Measurements from ENCODE around the gene MAP7D2. TPM values are rescaled to one million over a fixed set of nuclear protein-coding genes. Genes with fewer than 3 reads are reported as not detected.

The MAP7D2 gene
- total and polyA plus RNA-seq, 9 of the 15 experiments (the other 6 are each of a cell fraction or from before 2014, with no cell fraction given) = 0.01 to 0.04 (median 0.03) TPM; not detected in 4

DNA sequence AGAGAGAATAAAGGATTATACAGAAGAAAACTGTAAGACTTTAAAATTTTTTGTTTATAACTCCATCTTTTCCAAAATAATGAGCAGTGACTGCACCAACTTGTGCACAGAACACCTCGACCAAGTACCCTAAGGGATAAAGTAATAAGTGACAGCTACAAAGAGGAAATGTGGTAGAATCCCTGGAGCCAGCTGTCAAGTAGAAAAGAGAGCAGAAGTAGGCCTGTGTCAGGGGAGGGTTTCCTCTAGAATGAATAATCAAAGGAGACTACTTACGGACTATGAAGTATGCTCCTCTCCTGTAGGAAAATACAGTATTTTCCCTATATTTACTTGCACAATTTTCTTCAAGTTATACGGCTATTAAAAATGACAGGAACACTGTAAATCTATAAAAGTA lies 23.7 kb upstream of the MAP7D2 start (continued):
- TF ChIP-seq AFF1 (IDR thresholded peaks at IDR 0.05; ENCODE audit: low read depth in 1 of 2, partially characterized antibody in 2 of 2) = no peak
- no peak for TF ChIP-seq ZNF354B (CRISPR knock-in tag; IDR thresholded peaks at IDR 0.05)
- no peak for TF ChIP-seq CAMTA2 (CRISPR knock-in tag; conservative IDR thresholded peaks at IDR 0.05)
- TF ChIP-seq, protein P1, sequence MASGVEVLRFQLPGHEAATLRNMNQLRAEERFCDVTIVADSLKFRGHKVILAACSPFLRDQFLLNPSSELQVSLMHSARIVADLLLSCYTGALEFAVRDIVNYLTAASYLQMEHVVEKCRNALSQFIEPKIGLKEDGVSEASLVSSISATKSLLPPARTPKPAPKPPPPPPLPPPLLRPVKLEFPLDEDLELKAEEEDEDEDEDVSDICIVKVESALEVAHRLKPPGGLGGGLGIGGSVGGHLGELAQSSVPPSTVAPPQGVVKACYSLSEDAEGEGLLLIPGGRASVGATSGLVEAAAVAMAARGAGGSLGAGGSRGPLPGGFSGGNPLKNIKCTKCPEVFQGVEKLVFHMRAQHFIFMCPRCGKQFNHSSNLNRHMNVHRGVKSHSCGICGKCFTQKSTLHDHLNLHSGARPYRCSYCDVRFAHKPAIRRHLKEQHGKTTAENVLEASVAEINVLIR (CRISPR knock-in tag; IDR thresholded peaks at IDR 0.05) = no peak

GRCh38 chrX:20139966-20140365 lies 23.3 kb upstream of the MAP7D2 start:
- POLR2A ChIA-PET = interaction anchor here (0.6 to 1.7 kb wide), 2 partner anchors 11 to 223 kb away, joined by 3 to 6 read pairs; no protein-coding TSS in a partner anchor
- H3K79me2 ChIP-seq (ENCODE audit: control insufficient read depth, insufficient read depth, low read length) = peaks cover 67% of the 10 kb centered on the region

More at GRCh38 chrX:20139966-20140365, 23.3 kb upstream of the MAP7D2 start:
- H3K9ac ChIP-seq (ENCODE audit: insufficient read depth in 1 of 2, low read depth in 2 of 2, low read length in 2 of 2) = peak overlapping the region in 1 of 2 experiments; percentile 91; a peak in 2 of 4 replicates
- H3K9me3 ChIP-seq (replicated peaks; ENCODE audit: control insufficient read depth, insufficient read depth, low read depth, low read length) = no peaks in the 10 kb centered on the region
- H3K4me1 ChIP-seq (replicated peaks in 1 of 2; ENCODE audit: control insufficient read depth in 2 of 2, insufficient read depth in 2 of 2, low read length in 2 of 2) = peaks cover 4 to 19% of the 10 kb centered on the region in 2 experiments; a peak in 4 of 5 replicates
- WGBS (ENCODE audit: insufficient coverage, low coverage, missing lambda C conversion rate) = 20% methylated on average over 2 of the region's 2 CpGs
- intact Hi-C loops (cut with micrococcal nuclease) (loop anchor here (2.0 to 10.0 kb wide), 2 partner anchors 125 to 295 kb away; no protein-coding TSS in a partner anchor), in situ Hi-C loops (cut with MboI) (no loop called here)
- H3K27me3 ChIP-seq (ENCODE audit: control insufficient read depth in 2 of 2, insufficient read depth in 2 of 2, low read length in 2 of 2) = no peaks in the 10 kb centered on the region
- CTCF ChIA-PET (ENCODE audit: low intra/inter-chr PET ratio) = no interaction called here
- peaks cover 11% of the 10 kb centered on the region for H4K20me1 ChIP-seq (replicated peaks; ENCODE audit: control insufficient read depth, insufficient read depth, low read length)
- no peak for FAIRE-seq
- peak overlapping the region; percentile 97 for H3K4me3 ChIP-seq
- no peak for DNase-seq (ENCODE audit: extremely low read depth in 1 of 4, low spot score in 3 of 4)
- no peaks in the 10 kb centered on the region for H3K9me1 ChIP-seq (ENCODE audit: control insufficient read depth, insufficient read depth, low read length)
- BruUV-seq (replicated peaks) = no TSS peak
- H3K4me2 ChIP-seq (ENCODE audit: insufficient read depth, low read length) = peak overlapping the region; percentile 87; the same call in 1 of the 2 replicates
- peaks cover 51% of the 10 kb centered on the region for H3K36me3 ChIP-seq (ENCODE audit: control insufficient read depth, insufficient read depth, low read length)
- H3K27ac ChIP-seq (ENCODE audit: extremely low read depth, low read depth, low read length) = no peak overlapping the region
- TF ChIP-seq, protein P2, sequence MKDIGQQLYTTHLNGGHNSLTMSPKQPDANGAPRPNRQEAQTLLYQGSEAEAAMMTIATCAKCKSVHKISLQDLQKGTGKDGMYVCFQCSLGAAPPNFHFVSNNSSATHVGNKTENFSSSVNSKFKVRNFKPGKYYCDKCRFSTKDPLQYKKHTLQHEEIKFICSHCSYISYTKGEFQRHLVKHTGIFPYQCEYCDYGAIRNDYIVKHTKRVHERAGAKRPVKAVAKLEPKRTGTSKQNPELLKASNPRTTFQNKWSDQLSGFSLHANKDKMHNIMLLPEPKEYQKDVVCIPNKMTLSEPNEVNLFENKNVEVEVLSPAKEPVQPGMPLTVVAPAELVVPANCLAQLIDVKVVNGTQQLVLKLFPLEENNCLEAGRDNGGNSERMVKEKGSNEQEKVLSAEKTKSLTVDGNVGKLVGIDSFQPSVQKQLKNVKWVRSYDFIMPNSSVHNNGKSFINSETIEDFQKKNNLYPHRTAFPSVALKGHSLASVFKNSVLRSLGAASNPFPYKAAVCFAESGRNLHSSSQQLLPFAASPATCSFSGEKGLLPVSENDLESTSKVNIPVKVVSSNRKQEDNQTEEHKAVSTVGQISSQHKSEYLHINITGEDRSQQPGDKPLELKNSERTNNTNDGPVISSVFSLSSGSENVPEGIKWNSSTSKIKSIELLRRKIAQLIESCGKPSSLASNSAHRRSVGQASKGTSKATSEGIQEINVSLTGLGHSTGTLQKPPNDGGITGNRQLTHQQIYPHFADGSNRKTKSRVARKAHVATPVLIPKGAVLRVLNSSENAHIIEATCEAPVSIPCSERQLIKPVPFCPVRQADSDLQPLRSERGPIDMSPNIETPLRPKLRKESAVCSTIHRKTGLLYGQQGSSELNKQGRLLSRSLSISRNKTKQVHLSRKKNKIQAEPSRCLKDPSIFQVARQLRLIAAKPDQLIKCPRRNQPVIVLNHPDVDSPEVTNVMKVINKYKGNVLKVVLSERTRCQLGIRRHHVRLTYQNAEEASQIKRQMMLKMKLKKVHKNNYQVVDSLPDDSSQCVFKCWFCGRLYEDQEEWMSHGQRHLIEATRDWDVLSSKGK (CRISPR knock-in tag; IDR thresholded peaks at IDR 0.05) = no peak
- no peak overlapping the region for H2AFZ ChIP-seq (ENCODE audit: low read depth, low read length)
- no peak for ATAC-seq
